ENCODE results near the gene MAP3K7. TPM values are rescaled to one million over a fixed set of nuclear protein-coding genes. Genes with fewer than 3 reads are reported as not detected.

MAP3K7 gene
- total RNA-seq, 1 donor from 2014 or later, result 33.8 TPM

DNA sequence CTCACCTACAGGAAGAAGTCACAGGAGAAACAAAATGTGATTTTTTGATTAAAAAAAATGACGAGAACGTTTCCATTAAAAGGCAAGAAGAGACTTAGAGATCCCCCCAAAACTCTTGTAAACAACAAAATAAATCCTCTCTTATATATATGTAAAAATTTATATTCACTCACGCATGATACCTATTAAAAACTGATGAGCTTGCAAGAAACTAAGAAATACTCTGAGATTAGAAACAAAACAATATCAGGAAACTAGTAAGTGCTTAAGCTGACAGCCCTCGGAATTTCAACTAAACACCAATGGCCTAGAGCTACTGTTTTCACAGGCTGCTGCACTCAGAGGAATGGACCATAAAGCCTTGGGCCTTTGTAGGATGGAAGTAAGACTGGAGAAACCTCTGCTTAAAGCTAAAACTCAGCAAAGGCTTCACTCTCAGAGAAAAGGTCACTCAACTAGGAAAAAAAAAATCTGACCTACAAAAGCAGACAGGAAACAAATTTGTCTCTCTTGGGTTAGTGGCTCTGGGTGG, 63.0 kb downstream of the MAP3K7 start:
- Mint-ChIP-seq H3K4me1 (ENCODE audit: low read depth, unreplicated experiment) (peaks cover 4% of the 10 kb centered on the region), H3K27ac (ENCODE audit: unreplicated experiment) (no peak overlapping the region), H3K4me3 (ENCODE audit: unreplicated experiment) (no peak overlapping the region), H3K27me3 (ENCODE audit: low read depth, unreplicated experiment) (no peaks in the 10 kb centered on the region), H3K36me3 (ENCODE audit: low read depth, unreplicated experiment) (no peaks in the 10 kb centered on the region), H3K9me3 (ENCODE audit: unreplicated experiment) (no peaks in the 10 kb centered on the region)
- no peaks in the 10 kb centered on the region for H3K9me3 ChIP-seq (ENCODE audit: insufficient read depth, low read depth, low read length)
- H2AFZ ChIP-seq (ENCODE audit: low read depth, low read length), result no peak overlapping the region
- FAIRE-seq (no peak), DNase-seq (ENCODE audit: low read depth) (no peak)
- H3K27me3 ChIP-seq (ENCODE audit: insufficient read depth, low read length), result no peaks in the 10 kb centered on the region
- H3K4me3 ChIP-seq (ENCODE audit: insufficient read depth, low read depth, low read length), result no peak overlapping the region
- H3K36me3 ChIP-seq (ENCODE audit: insufficient read depth, low read length), result peaks cover 25% of the 10 kb centered on the region
- H3K4me2 ChIP-seq (ENCODE audit: low read length), result no peak overlapping the region
- H3K79me2 ChIP-seq (ENCODE audit: insufficient read depth, low read length), result no peaks in the 10 kb centered on the region
- TF ChIP-seq, protein P1, sequence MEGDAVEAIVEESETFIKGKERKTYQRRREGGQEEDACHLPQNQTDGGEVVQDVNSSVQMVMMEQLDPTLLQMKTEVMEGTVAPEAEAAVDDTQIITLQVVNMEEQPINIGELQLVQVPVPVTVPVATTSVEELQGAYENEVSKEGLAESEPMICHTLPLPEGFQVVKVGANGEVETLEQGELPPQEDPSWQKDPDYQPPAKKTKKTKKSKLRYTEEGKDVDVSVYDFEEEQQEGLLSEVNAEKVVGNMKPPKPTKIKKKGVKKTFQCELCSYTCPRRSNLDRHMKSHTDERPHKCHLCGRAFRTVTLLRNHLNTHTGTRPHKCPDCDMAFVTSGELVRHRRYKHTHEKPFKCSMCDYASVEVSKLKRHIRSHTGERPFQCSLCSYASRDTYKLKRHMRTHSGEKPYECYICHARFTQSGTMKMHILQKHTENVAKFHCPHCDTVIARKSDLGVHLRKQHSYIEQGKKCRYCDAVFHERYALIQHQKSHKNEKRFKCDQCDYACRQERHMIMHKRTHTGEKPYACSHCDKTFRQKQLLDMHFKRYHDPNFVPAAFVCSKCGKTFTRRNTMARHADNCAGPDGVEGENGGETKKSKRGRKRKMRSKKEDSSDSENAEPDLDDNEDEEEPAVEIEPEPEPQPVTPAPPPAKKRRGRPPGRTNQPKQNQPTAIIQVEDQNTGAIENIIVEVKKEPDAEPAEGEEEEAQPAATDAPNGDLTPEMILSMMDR (IDR thresholded peaks at IDR 0.05; ENCODE audit: insufficient read depth, low read depth, low read length), result no peak
- TF ChIP-seq EZH2 (IDR thresholded peaks at IDR 0.05; ENCODE audit: insufficient read depth, low read length), result no peak
- H4K20me1 ChIP-seq (ENCODE audit: insufficient read depth, low read length), result no peaks in the 10 kb centered on the region
- H3K4me1 ChIP-seq (ENCODE audit: insufficient read depth, low read length), result no peaks in the 10 kb centered on the region
- no peak overlapping the region for H3K9ac ChIP-seq (ENCODE audit: low read length)
- H3K27ac ChIP-seq (ENCODE audit: low read depth, low read length), result no peak overlapping the region

DNA sequence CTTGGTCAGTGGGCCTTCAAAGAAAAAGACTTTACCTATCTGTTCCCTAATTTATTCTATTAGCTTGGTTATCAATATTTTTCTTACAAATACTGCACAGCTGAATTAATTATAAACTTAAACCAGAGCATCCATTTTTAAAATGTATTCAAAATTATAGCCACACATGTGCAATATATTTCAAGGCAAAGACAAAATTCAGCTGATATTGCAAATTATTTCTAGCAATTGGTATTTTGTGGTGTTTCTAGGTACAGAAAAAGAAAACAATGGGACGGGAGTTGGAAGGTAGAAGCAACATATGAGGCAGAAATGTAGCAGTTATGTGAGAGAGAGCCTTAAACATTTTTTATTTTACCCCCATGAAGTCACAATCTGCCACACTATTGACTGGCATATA, 64.9 kb downstream of the MAP3K7 start:
- no peaks in the 10 kb centered on the region for H3K79me2 ChIP-seq (ENCODE audit: insufficient read depth, low read length)
- FAIRE-seq, result no peak
- no peaks in the 10 kb centered on the region for H4K20me1 ChIP-seq (ENCODE audit: insufficient read depth, low read length)
- H3K9me3 ChIP-seq (ENCODE audit: insufficient read depth, low read depth, low read length), result no peaks in the 10 kb centered on the region
- no peak overlapping the region for H3K4me3 Mint-ChIP-seq (ENCODE audit: unreplicated experiment)
- no peaks in the 10 kb centered on the region for H3K36me3 Mint-ChIP-seq (ENCODE audit: low read depth, unreplicated experiment)
- TF ChIP-seq, protein P1 (IDR thresholded peaks at IDR 0.05; ENCODE audit: insufficient read depth, low read depth, low read length), result no peak
- no peak for TF ChIP-seq EZH2 (IDR thresholded peaks at IDR 0.05; ENCODE audit: insufficient read depth, low read length)
- no peak overlapping the region for H3K9ac ChIP-seq (ENCODE audit: low read length)
- H3K27ac Mint-ChIP-seq (ENCODE audit: unreplicated experiment), result no peak overlapping the region
- no peaks in the 10 kb centered on the region for H3K9me3 Mint-ChIP-seq (ENCODE audit: unreplicated experiment)
- H3K36me3 ChIP-seq (ENCODE audit: insufficient read depth, low read length), result peaks cover 32% of the 10 kb centered on the region
- DNase-seq (ENCODE audit: low read depth), result no peak
- no peak overlapping the region for H3K4me3 ChIP-seq (ENCODE audit: insufficient read depth, low read depth, low read length)
- H3K27me3 Mint-ChIP-seq (ENCODE audit: low read depth, unreplicated experiment), result no peaks in the 10 kb centered on the region
- H3K27me3 ChIP-seq (ENCODE audit: insufficient read depth, low read length), result no peaks in the 10 kb centered on the region
- no peak overlapping the region for H3K27ac ChIP-seq (ENCODE audit: low read depth, low read length)
- no peak overlapping the region for H3K4me2 ChIP-seq (ENCODE audit: low read length)
- peaks cover 4% of the 10 kb centered on the region for H3K4me1 Mint-ChIP-seq (ENCODE audit: low read depth, unreplicated experiment)
- H3K4me1 ChIP-seq (ENCODE audit: insufficient read depth, low read length), result no peaks in the 10 kb centered on the region
- no peak overlapping the region for H2AFZ ChIP-seq (ENCODE audit: low read depth, low read length)

DNA sequence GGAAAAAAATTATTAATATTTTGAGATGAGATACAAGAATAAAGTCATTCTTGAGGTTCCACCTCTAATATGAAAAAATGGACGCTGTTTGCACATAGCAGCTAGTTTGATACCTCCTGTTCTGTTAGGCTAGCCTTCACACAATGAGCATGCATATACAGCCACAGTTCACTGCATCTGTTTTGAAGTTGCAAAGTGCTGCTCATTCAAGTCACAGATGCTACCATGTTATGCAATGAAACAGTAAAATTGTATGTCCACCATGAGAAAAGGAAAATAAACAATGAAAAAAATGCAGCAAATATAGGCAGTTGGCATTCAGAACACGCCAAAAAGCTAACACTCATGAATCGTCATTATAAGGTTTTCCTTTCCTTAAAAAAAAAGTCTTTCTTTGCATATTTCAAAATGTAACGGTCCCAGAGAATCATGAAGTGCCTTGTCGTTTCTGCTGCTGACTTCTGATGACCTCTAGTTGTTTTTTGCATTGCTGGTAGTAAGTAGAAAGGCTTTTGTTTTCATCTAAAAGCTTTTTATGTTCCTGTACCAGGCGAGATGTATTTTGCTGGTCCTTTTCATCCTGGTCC, 70.7 kb downstream of the MAP3K7 start:
- Mint-ChIP-seq H3K9me3 (ENCODE audit: unreplicated experiment) (no peaks in the 10 kb centered on the region), H3K36me3 (ENCODE audit: low read depth, unreplicated experiment) (peaks cover 6% of the 10 kb centered on the region), H3K27me3 (ENCODE audit: low read depth, unreplicated experiment) (no peaks in the 10 kb centered on the region), H3K4me1 (ENCODE audit: low read depth, unreplicated experiment) (no peaks in the 10 kb centered on the region), H3K4me3 (ENCODE audit: unreplicated experiment) (no peak overlapping the region), H3K27ac (ENCODE audit: unreplicated experiment) (no peak overlapping the region)
- no peak for TF ChIP-seq EZH2 (IDR thresholded peaks at IDR 0.05; ENCODE audit: insufficient read depth, low read length)
- TF ChIP-seq, protein P1 (IDR thresholded peaks at IDR 0.05; ENCODE audit: insufficient read depth, low read depth, low read length), result no peak
- no peak for DNase-seq (ENCODE audit: low read depth)
- H3K4me2 ChIP-seq (ENCODE audit: low read length), result no peak overlapping the region
- H3K9me3 ChIP-seq (ENCODE audit: insufficient read depth, low read depth, low read length), result no peaks in the 10 kb centered on the region
- H4K20me1 ChIP-seq (ENCODE audit: insufficient read depth, low read length), result no peaks in the 10 kb centered on the region
- H3K9ac ChIP-seq (ENCODE audit: low read length), result no peak overlapping the region
- H3K27me3 ChIP-seq (ENCODE audit: insufficient read depth, low read length), result no peaks in the 10 kb centered on the region
- no peak overlapping the region for H3K27ac ChIP-seq (ENCODE audit: low read depth, low read length)
- peaks cover 25% of the 10 kb centered on the region for H3K36me3 ChIP-seq (ENCODE audit: insufficient read depth, low read length)
- no peak overlapping the region for H3K4me3 ChIP-seq (ENCODE audit: insufficient read depth, low read depth, low read length)
- H3K4me1 ChIP-seq (ENCODE audit: insufficient read depth, low read length), result no peaks in the 10 kb centered on the region
- no peak overlapping the region for H2AFZ ChIP-seq (ENCODE audit: low read depth, low read length)
- no peak for FAIRE-seq
- no peaks in the 10 kb centered on the region for H3K79me2 ChIP-seq (ENCODE audit: insufficient read depth, low read length)
